Adrenal gland (tissue), 12 donors: ENCODE measurements around the gene KCNH5. TPM values are rescaled to one million over a fixed set of nuclear protein-coding genes. Genes with fewer than 3 reads are reported as not detected.

Source experiments
- DNase-seq, 7 donors: peaks; one replicate each; pipeline ENCODE4 v3.0.0-alpha.2; 2019 to 2020
- H3K27ac ChIP-seq, 5 donors: fragments of 200-600 bp; sonication (generic) in 4 of 5; 1 replicate in 3 of 5; 2 replicates in 2 of 5; pipeline versions ENCODE4 v1.5.1 to v1.8.0; 2016 to 2020; ENCODE audit warnings: mild to moderate bottlenecking in 1 of 5
- H3K27me3 ChIP-seq: fragments of 200-600 bp; 2 replicates; pipeline ENCODE4 v1.8.0; 2021
- H3K36me3 ChIP-seq, 2 donors: fragments of 200-600 bp; replicated peaks in 1 of 2; 1 replicate in 1 of 2; 2 replicates in 1 of 2; pipeline versions ENCODE4 v1.5.1 to v1.8.0; 2018 to 2022
- H3K4me1 ChIP-seq, 2 donors: fragments of 200-600 bp; replicated peaks in 1 of 2; 1 replicate in 1 of 2; 2 replicates in 1 of 2; pipeline versions ENCODE4 v1.5.1 to v1.8.0; 2018 to 2021
- H3K4me3 ChIP-seq, 4 donors: fragments of 200-600 bp; sonication (generic) in 3 of 4; one replicate each; pipeline ENCODE4 v1.5.1; 2016 to 2018
- H3K9me3 ChIP-seq, 3 donors: fragments of 200-600 bp; sonication (generic) in 1 of 3; replicated peaks in 1 of 3; 1 replicate in 2 of 3; 2 replicates in 1 of 3; pipeline versions ENCODE4 v1.5.1 to v1.8.0; 2016 to 2021
- CTCF ChIP-seq, 6 experiments: fragments of 450-650 bp in 4 of 6; fragments of 200-600 bp in 2 of 6; sonication (generic) in 1 of 6; IDR thresholded peaks; 1 replicate in 5 of 6; 2 replicates in 1 of 6; pipeline versions ENCODE4 v1.5.1 to v1.8.0; 2016 to 2021; ENCODE audit warnings: antibody characterized with exemption in 6 of 6, mild to moderate bottlenecking in 2 of 6, moderate library complexity in 1 of 6
- POLR2A ChIP-seq, 2 donors: fragments of 450-650 bp; IDR thresholded peaks; one replicate each; pipeline ENCODE4 v1.6.1; 2017; ENCODE audit warnings: antibody characterized with exemption in 2 of 2, mild to moderate bottlenecking in 2 of 2, moderate library complexity in 1 of 2
- WGBS, 4 donors: extraction: QIAGEN DNeasy Blood & Tissue Kit in 2 of 4; methylation state at CpG; one replicate each; pipeline versions ENCODE4 v1.1.5 to v1.1.7; 2013 to 2017; 5-methylcytosine and 5-hydroxymethylcytosine counted together
- intact Hi-C, 2 donors: fragments of 100-400 bp; cut with DNase I; formaldehyde crosslinking; loops; one replicate each; pipeline versions ENCODE4 v1.14.1 to v1.15.0; 2022 to 2023
- polyA plus RNA-seq, 3 donors: library from polyadenylated mRNA; stranded (reverse); fragments of 200-250 nt in 2 of 3; fragments of 350-450 nt in 1 of 3; fragmentation: Illumina TruSeq in 1 of 3; extraction: RNeasy Lipid Tissue Mini Kit (QIAGEN cat#74804) in 1 of 3; gene quantifications; one replicate each; pipeline ENCODE4 v1.2.3, GENCODE V29; 2013 to 2014
- total RNA-seq, 9 donors: library from RNA; depleted of rRNA in 4 of 9; stranded (reverse); fragments of >200 nt in 4 of 9; fragments of 120-200 nt in 1 of 9; fragmentation: NEBNext Ultra II Directional in 1 of 9; extraction: Animal tissue kit (Norgen Biotek cat#: 25700) in 1 of 9; gene quantifications; one replicate each; pipeline versions ENCODE4 v1.1.0 to v1.2.4, GENCODE V29; 2013 to 2023
- donor health status: healthy with polysubstance abuse.
- donor health status: Bipolar disorder and iron deficiency.
- donor health status: DM: yes; HTN: yes; CAD: no.
- donor health status: DM: no; HTN: no; CAD: no.
- donor health status: DM: no; HTN: no; CAD: no.
- donor health status: DM: yes; HTN: yes; CAD: no.

The KCNH5 gene
- total and polyA plus RNA-seq, 12 donors, result 0.10 to 3.2 (median 0.84) TPM; not detected in 4

GRCh38 chr14:63009495-63009894, 35.8 kb downstream of the KCNH5 start:
- Histone ChIP-seq H3K27me3 (no peaks in the 10 kb centered on the region), H3K27ac (no peak overlapping the region), H3K9me3 (no peaks in the 10 kb centered on the region), H3K4me3 (no peak overlapping the region), H3K36me3 (no peaks in the 10 kb centered on the region), H3K4me1 (no peaks in the 10 kb centered on the region)
- no peak for DNase-seq
- TF ChIP-seq CTCF (IDR thresholded peaks at IDR 0.05) (no peak), POLR2A (IDR thresholded peaks at IDR 0.05) (no peak)
- intact Hi-C loops, result no loop called here
- 68 to 83% (median 76%) methylated on average over 2 of the region's 2 CpGs for WGBS, 4 donors

- no peak for TF ChIP-seq POLR2A (IDR thresholded peaks at IDR 0.05)
- no peak for TF ChIP-seq CTCF (IDR thresholded peaks at IDR 0.05)
- intact Hi-C loops, result no loop called here
- Histone ChIP-seq H3K4me1 (no peaks in the 10 kb centered on the region), H3K27ac (no peak overlapping the region), H3K4me3 (no peak overlapping the region), H3K36me3 (no peaks in the 10 kb centered on the region), H3K9me3 (no peaks in the 10 kb centered on the region), H3K27me3 (no peaks in the 10 kb centered on the region)
- WGBS, 4 donors, result 31 to 47% (median 42%) methylated on average over 2 of the region's 2 CpGs
- DNase-seq, result no peak
These were observed 38.7 kb downstream of the KCNH5 start for GRCh38 chr14:63006531-63006930.

GRCh38 chr14:62994096-62994495, 51.2 kb downstream of the KCNH5 start:
- intact Hi-C loops, result no loop called here
- TF ChIP-seq CTCF (IDR thresholded peaks at IDR 0.05) (no peak), POLR2A (IDR thresholded peaks at IDR 0.05) (no peak)
- no peaks in the 10 kb centered on the region for H3K36me3 ChIP-seq
- no peak overlapping the region for H3K27ac ChIP-seq
- H3K4me3 ChIP-seq, result no peak overlapping the region
- H3K27me3 ChIP-seq, result no peaks in the 10 kb centered on the region
- no peaks in the 10 kb centered on the region for H3K9me3 ChIP-seq
- no peaks in the 10 kb centered on the region for H3K4me1 ChIP-seq
- no peak for DNase-seq

GRCh38 chr14:62988967-62989366, 56.3 kb downstream of the KCNH5 start:
- WGBS, 4 donors, result 47 to 53% (median 51%) methylated on average over 3 of the region's 3 CpGs
- Histone ChIP-seq H3K4me1 (no peaks in the 10 kb centered on the region), H3K9me3 (no peaks in the 10 kb centered on the region), H3K36me3 (no peaks in the 10 kb centered on the region), H3K27ac (no peak overlapping the region), H3K4me3 (no peak overlapping the region), H3K27me3 (no peaks in the 10 kb centered on the region)
- no peak for DNase-seq
- intact Hi-C loops, result no loop called here
- TF ChIP-seq POLR2A (IDR thresholded peaks at IDR 0.05), result no peak
- TF ChIP-seq CTCF (IDR thresholded peaks at IDR 0.05), result no peak
